ENCODE results near the gene RGS12.

GRCh38 chr4:3257103-3257555 lies 35.7 kb upstream of the RGS12 start:
- TF ChIP-seq CTCF (IDR thresholded peaks at IDR 0.05; ENCODE audit: insufficient read depth, low read length) (no peak), GABPA (IDR thresholded peaks at IDR 0.05; ENCODE audit: low read depth) (no peak), POLR2AphosphoS5 (IDR thresholded peaks at IDR 0.05; ENCODE audit: low read depth) (no peak), REST (IDR thresholded peaks at IDR 0.05; ENCODE audit: insufficient replicate concordance, low read depth) (no peak), SPI1 (IDR thresholded peaks at IDR 0.05; ENCODE audit: borderline replicate concordance, low read depth) (no peak)
